22Rv1 (cell line): ENCODE results near the gene TBX21.

Experiments used
- H3K27ac ChIP-seq: fragments of 450-650 bp; 2 replicates; pipeline ENCODE4 v1.5.1; 2017
- ZFX ChIP-seq: fragments of 450-650 bp; IDR thresholded peaks from 2 replicates; pipeline ENCODE4 v1.6.1; 2017; ENCODE audit warnings: antibody characterized with exemption, borderline replicate concordance
- TF ChIP-seq, protein P1 (sequence below): fragments of 450-650 bp; IDR thresholded peaks from 2 replicates; pipeline ENCODE4 v1.5.1; 2017; ENCODE audit warnings: mild to moderate bottlenecking

Gene TBX21

DNA sequence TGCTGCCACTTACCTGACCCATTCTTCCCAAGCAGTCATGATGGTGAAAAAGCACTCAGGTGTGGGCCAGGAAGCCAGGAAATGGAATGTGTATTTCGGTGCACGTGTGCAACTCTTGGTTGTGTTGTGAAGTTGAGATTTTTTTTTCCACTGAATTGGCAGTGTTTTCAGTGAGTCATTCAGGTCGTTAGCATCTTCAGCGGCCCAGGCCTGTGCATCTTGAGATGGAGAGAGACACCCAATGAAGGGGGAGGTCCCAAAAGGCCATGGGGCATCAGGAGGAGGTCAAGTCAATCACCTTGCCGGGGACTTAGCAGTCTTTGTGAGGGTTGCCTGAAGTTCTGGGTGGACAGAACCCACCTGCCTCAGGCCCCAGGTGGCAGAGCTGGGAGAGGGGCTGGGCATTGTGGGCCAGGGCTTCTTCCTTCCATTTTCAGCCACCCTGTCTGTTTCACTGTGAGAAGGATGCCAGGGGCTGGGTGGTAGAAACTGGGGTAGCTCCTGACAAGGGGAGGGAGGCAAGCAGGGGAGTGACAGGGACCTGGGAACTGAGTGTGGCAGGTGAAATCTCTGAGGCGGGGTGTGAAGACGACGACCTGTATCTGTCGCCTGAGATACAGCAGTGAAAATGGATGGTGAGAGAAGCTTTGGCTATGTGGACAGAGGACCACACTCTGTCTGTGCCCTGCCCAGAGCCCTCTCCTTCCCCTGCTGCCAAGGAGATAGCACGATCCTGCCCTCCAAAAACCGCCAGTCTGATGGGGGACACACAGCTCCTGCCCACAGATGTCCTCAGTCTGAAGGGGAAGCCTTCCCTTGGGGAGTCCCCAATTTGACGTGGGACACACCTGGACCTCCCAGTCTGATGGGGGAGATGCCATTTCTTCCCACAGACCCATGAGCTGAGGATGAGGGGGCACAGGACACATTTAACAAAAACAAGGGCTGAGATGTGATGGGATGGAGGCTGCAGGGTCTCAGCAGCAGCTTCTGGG, 27.2 kb upstream of the TBX21 start:
- TF ChIP-seq, protein P1, sequence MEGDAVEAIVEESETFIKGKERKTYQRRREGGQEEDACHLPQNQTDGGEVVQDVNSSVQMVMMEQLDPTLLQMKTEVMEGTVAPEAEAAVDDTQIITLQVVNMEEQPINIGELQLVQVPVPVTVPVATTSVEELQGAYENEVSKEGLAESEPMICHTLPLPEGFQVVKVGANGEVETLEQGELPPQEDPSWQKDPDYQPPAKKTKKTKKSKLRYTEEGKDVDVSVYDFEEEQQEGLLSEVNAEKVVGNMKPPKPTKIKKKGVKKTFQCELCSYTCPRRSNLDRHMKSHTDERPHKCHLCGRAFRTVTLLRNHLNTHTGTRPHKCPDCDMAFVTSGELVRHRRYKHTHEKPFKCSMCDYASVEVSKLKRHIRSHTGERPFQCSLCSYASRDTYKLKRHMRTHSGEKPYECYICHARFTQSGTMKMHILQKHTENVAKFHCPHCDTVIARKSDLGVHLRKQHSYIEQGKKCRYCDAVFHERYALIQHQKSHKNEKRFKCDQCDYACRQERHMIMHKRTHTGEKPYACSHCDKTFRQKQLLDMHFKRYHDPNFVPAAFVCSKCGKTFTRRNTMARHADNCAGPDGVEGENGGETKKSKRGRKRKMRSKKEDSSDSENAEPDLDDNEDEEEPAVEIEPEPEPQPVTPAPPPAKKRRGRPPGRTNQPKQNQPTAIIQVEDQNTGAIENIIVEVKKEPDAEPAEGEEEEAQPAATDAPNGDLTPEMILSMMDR: no peak
- no peak for TF ChIP-seq ZFX
- no peak overlapping the region for H3K27ac ChIP-seq

- no peak overlapping the region for H3K27ac ChIP-seq
These were observed 25.8 kb upstream of the TBX21 start for GRCh38 chr17:47707056-47707804.

DNA sequence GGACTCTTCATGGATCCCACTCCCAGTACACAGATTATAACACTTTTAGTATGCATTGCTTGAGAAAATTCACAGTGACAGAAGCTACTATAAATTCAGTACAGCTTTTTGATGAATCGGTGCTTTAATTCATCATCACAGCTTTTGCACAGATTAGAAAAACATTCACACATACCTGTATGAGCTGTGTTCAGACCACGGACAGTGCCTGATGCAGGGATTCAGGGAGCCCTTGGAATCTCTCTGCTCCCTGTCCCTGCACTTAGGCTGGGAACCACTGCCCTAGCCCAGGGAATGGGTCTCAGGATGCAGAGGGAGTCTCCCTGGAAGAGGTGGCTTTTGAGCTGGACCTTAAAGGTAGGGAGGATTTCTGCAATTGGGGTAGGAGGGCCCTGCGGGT, 25.2 kb upstream of the TBX21 start:
- H3K27ac ChIP-seq: no peak overlapping the region
- TF ChIP-seq, protein P1: no peak
- no peak for TF ChIP-seq ZFX

More at GRCh38 chr17:47707056-47707804, 25.8 kb upstream of the TBX21 start:
- TF ChIP-seq ZFX: no peak
- TF ChIP-seq, protein P1: no peak

DNA sequence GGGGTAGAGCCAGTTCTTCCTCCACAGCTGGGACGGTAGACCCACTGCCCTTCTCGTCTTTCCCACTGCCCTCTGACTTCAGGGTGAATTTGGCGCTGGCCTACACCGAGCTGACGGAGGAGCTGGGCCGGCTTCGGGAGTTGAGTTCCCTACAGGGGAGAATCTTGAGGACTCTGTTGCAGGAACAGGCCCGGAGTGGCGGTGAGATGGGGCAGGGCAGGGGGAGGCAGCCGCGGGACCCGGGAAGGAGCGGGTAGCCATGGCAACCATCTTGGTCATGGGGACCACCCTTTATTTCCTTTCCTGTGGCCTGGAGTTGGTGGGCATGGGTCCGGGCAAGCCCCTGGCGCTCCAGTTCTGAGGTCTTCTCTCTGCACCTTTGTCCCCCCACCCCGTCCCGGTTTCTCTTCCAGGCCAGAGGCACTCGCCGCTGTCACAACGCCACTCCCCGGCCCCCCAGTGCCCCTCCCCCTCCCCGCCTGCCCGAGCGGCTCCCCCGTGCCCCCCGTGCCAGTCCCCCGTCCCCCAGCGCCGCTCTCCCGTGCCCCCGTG, 24.6 kb upstream of the TBX21 start:
- TF ChIP-seq, protein P1: no peak
- TF ChIP-seq ZFX: no peak
- no peak overlapping the region for H3K27ac ChIP-seq

DNA sequence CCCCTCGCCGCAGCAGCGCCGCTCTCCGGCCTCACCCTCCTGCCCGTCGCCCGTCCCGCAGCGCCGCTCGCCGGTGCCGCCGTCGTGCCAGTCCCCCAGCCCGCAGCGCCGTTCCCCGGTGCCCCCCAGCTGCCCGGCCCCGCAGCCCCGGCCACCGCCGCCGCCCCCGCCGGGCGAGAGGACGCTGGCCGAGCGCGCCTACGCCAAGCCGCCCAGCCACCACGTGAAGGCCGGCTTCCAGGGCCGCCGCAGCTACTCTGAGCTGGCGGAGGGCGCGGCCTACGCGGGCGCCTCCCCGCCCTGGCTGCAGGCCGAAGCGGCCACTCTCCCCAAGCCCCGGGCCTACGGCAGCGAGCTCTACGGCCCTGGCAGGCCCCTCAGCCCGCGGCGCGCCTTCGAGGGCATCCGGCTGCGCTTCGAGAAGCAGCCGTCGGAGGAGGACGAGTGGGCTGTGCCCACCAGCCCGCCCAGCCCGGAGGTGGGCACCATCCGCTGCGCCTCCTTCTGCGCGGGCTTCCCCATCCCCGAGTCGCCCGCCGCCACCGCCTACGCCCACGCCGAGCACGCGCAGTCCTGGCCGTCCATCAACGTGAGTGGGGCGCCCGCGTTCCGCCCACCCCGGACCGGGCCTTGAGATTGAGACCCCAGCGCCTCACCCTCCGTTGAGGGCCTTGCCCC, 24.0 kb upstream of the TBX21 start:
- no peak overlapping the region for H3K27ac ChIP-seq
- no peak for TF ChIP-seq ZFX
- TF ChIP-seq, protein P1: no peak

DNA sequence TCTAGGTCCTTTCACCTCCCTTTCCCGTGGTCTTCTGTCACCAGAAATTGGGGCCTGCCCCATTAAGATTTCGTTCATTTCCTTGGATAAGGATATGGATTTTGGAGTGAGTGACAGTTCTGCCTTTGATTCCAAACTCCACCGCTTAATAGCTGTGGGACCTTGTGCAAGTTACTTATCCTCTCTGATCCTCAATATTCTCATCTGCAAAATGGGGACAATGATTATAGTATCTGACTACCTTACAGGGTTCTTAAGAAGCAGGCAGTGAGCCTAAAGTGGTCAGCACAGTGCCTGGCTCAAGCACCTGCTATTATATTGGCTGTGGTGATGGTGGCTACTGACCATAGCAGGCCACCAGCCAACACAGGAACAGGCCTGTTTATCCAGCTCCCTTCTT, 23.4 kb upstream of the TBX21 start:
- H3K27ac ChIP-seq: no peak overlapping the region
- TF ChIP-seq ZFX: no peak
- TF ChIP-seq, protein P1: no peak
